ENCODE results near the gene SYT5.

GRCh38 chr19:55161571-55162322 lies 18.3 kb downstream of the SYT5 start:
- TF ChIP-seq POLR2A (IDR thresholded peaks at IDR 0.05) (no peak), CTCF (IDR thresholded peaks at IDR 0.05) (no peak), POLR2AphosphoS5 (IDR thresholded peaks at IDR 0.05) (no peak)

All from prostate gland (tissue), 2 donors.